GM18507 (cell line): ENCODE measurements around the gene SLC16A3.
A peak's percentile ranks its signal among the peaks of the same experiment; 100 is the strongest.
"Not testable (repeated sequence)": the region's sequence is repeated elsewhere in the genome, so short reads cannot be mapped to it uniquely, and the experiment has no call there.

Source experiments
- DNase-seq: peaks from one replicate; pipeline ENCODE4 v3.0.0; 2011; ENCODE audit warnings: low read depth; ENCODE audit not compliant: insufficient read length; ENCODE audit errors: extremely low spot score
- FAIRE-seq: peaks from 2 replicates; lab custom pipeline; 2011; peaks lifted over from hg19 to GRCh38; lab: Jason Lieb, UNC

The SLC16A3 gene

GRCh38 chr17:82202981-82203380, 25.9 kb upstream of the SLC16A3 start:
- FAIRE-seq = no peak
- no peak for DNase-seq

GRCh38 chr17:82203920-82204319, 24.9 kb upstream of the SLC16A3 start:
- no peak for FAIRE-seq
- DNase-seq = no peak

- FAIRE-seq = no peak
- DNase-seq = no peak
These were observed 23.8 kb upstream of the SLC16A3 start for GRCh38 chr17:82204831-82205719.

GRCh38 chr17:82205720-82206508, 22.9 kb upstream of the SLC16A3 start:
- peak; percentile 86 for FAIRE-seq

GRCh38 chr17:82210655-82211054, 18.2 kb upstream of the SLC16A3 start:
- not testable (repeated sequence) for FAIRE-seq, DNase-seq

More at GRCh38 chr17:82205720-82206508, 22.9 kb upstream of the SLC16A3 start:
- no peak for DNase-seq

GRCh38 chr17:82212331-82213250, 16.3 kb upstream of the SLC16A3 start, which contains the start of gene CCDC57:
TSS of gene CCDC57 (minus strand) at chr17:82212842. CDS start at chr17:82201944, 10,898 bp downstream.
- FAIRE-seq = peak; percentile 71
- DNase-seq = peak; percentile 88

GRCh38 chr17:82213251-82214011, 15.4 kb upstream of the SLC16A3 start:
- DNase-seq (no peak), FAIRE-seq (peak; percentile 58)

- DNase-seq (no peak), FAIRE-seq (no peak)
These were observed 14.7 kb upstream of the SLC16A3 start for GRCh38 chr17:82214012-82214628.

- DNase-seq = no peak
- FAIRE-seq = no peak
These were observed 13.5 kb upstream of the SLC16A3 start for GRCh38 chr17:82215095-82215971.

GRCh38 chr17:82215972-82216300, 12.9 kb upstream of the SLC16A3 start:
- DNase-seq (no peak), FAIRE-seq (no peak)

- DNase-seq (no peak), FAIRE-seq (peak; percentile 82)
These were observed 12.3 kb upstream of the SLC16A3 start for GRCh38 chr17:82216301-82217119.

- FAIRE-seq (no peak), DNase-seq (no peak)
These were observed 11.7 kb upstream of the SLC16A3 start for GRCh38 chr17:82217120-82217529.

- FAIRE-seq (no peak), DNase-seq (no peak)
These were observed 11.2 kb upstream of the SLC16A3 start for GRCh38 chr17:82217530-82218204.

GRCh38 chr17:82218349-82219075, 10.3 kb upstream of the SLC16A3 start:
- no peak for FAIRE-seq

GRCh38 chr17:82219083-82219482, 9.8 kb upstream of the SLC16A3 start:
- DNase-seq (no peak), FAIRE-seq (no peak)

More at GRCh38 chr17:82218349-82219075, 10.3 kb upstream of the SLC16A3 start:
- no peak for DNase-seq
